H1 (cell line): ENCODE measurements around the gene TMEM147. TPM values are rescaled to one million over a fixed set of nuclear protein-coding genes. Genes with fewer than 3 reads are reported as not detected.
A peak's percentile ranks its signal among the peaks of the same experiment; 100 is the strongest.

ENCODE experiments used
- CTCF ChIA-PET: fragments of 300-600 bp; sonication (Branson Sonifier 250); formaldehyde crosslinking; loops from one replicate; lab custom pipeline; 2021; ENCODE audit not compliant: partially characterized antibody; lab: Charles Lee
- POLR2A ChIA-PET: fragments of 300-600 bp; sonication (Branson Sonifier 250); formaldehyde crosslinking; loops from one replicate; lab custom pipeline; 2021; ENCODE audit warnings: inconsistent platforms; ENCODE audit not compliant: partially characterized antibody; lab: Charles Lee
- DNase-seq, 2 experiments: peaks; one replicate each; pipeline versions ENCODE4 v3.0.0 to v3.0.0-alpha.2; 2010 to 2022; ENCODE audit warnings: low spot score in 2 of 2, low read depth in 1 of 2, mixed read lengths in 1 of 2
- FAIRE-seq: peaks from 2 replicates; lab custom pipeline; 2011; peaks lifted over from hg19 to GRCh38; lab: Jason Lieb, UNC
- H2AFZ ChIP-seq: 2 replicates; pipeline ENCODE4 v1.8.1; 2012; ENCODE audit warnings: low read length, inconsistent platforms
- H2AK5ac ChIP-seq: 2 replicates; pipeline ENCODE4 v1.6.1; 2013; ENCODE audit warnings: low read depth, low read length
- H2BK120ac ChIP-seq: replicated peaks from 2 replicates; pipeline ENCODE3; 2013; ENCODE audit warnings: low read depth, low read length, inconsistent platforms
- H2BK12ac ChIP-seq: 2 replicates; pipeline ENCODE4 v1.6.1; 2013; ENCODE audit warnings: low read depth, low read length
- H2BK15ac ChIP-seq: 2 replicates; pipeline ENCODE4 v1.6.1; 2013; ENCODE audit warnings: low read length
- H2BK20ac ChIP-seq: 2 replicates; pipeline ENCODE4 v1.6.1; 2013; ENCODE audit warnings: low read length
- H2BK5ac ChIP-seq: 2 replicates; pipeline ENCODE4 v1.6.1; 2013; ENCODE audit warnings: low read depth, low read length
- H3K14ac ChIP-seq: 2 replicates; pipeline ENCODE4 v1.6.1; 2013; ENCODE audit warnings: inconsistent platforms; ENCODE audit not compliant: insufficient read length
- H3K18ac ChIP-seq: 2 replicates; pipeline ENCODE4 v1.6.1; 2013; ENCODE audit warnings: low read length; ENCODE audit errors: extremely low read depth
- H3K23ac ChIP-seq: 2 replicates; pipeline ENCODE4 v1.6.1; 2013; ENCODE audit warnings: inconsistent platforms; ENCODE audit not compliant: insufficient read length
- H3K23me2 ChIP-seq: 2 replicates; pipeline ENCODE4 v1.6.1; 2013; ENCODE audit warnings: low read depth, low read length
- H3K27ac ChIP-seq: 2 replicates; pipeline ENCODE4 v1.6.1; 2011; ENCODE audit warnings: low read depth, low read length, inconsistent platforms
- H3K27me3 ChIP-seq, 4 experiments: replicated peaks in 1 of 4; 1 replicate in 1 of 4; 2 replicates in 3 of 4; pipeline versions ENCODE4 v1.6.1 to v1.8.1; 2011 to 2013; ENCODE audit warnings: low read length in 3 of 4, mild to moderate bottlenecking in 3 of 4, inconsistent platforms in 2 of 4, mixed read lengths in 2 of 4, moderate library complexity in 1 of 4; ENCODE audit not compliant: control insufficient read depth in 3 of 4, insufficient read depth in 3 of 4; ENCODE audit errors: extremely low read depth in 1 of 4
- H3K36me3 ChIP-seq, 4 experiments: 2 replicates each; pipeline versions ENCODE4 v1.6.1 to v1.8.1; 2011 to 2013; ENCODE audit warnings: mild to moderate bottlenecking in 4 of 4, low read length in 3 of 4, moderate library complexity in 2 of 4, control low read depth in 1 of 4, inconsistent platforms in 1 of 4; ENCODE audit not compliant: insufficient read depth in 4 of 4, control insufficient read depth in 2 of 4
- H3K4ac ChIP-seq: replicated peaks from 2 replicates; pipeline ENCODE3; 2013; ENCODE audit warnings: low read length, low read depth, mixed read lengths, inconsistent platforms; ENCODE audit not compliant: insufficient read length
- H3K4me1 ChIP-seq, 4 experiments: replicated peaks in 1 of 4; 1 replicate in 1 of 4; 2 replicates in 3 of 4; pipeline versions ENCODE4 v1.6.1 to v1.8.1; 2011 to 2013; ENCODE audit warnings: low read length in 3 of 4, inconsistent platforms in 2 of 4, mixed read lengths in 1 of 4; ENCODE audit not compliant: insufficient read depth in 4 of 4, control insufficient read depth in 3 of 4
- H3K4me2 ChIP-seq, 2 experiments: 2 replicates each; pipeline versions ENCODE4 v1.6.1 to v1.8.1; 2011 to 2013; ENCODE audit warnings: low read depth in 2 of 2, low read length in 2 of 2, control low read depth in 1 of 2, inconsistent platforms in 1 of 2, mild to moderate bottlenecking in 1 of 2; ENCODE audit not compliant: insufficient read depth in 1 of 2
- H3K4me3 ChIP-seq, 4 experiments: fragments of 200-600, 300-600 bp in 1 of 4; sonication (generic), shearing (Covaris generic), sonication (Bioruptor Twin) in 1 of 4; 2 replicates each; pipeline versions ENCODE4 v1.5.1 to v1.8.1; 2011 to 2016; ENCODE audit warnings: low read length in 4 of 4, low read depth in 3 of 4, control low read depth in 2 of 4, inconsistent platforms in 2 of 4, mild to moderate bottlenecking in 2 of 4, mixed read lengths in 1 of 4, moderate library complexity in 1 of 4; ENCODE audit not compliant: insufficient read depth in 2 of 4; ENCODE audit errors: extremely low read depth in 1 of 4
- H3K56ac ChIP-seq: replicated peaks from 2 replicates; pipeline ENCODE3; 2013; ENCODE audit warnings: low read depth, mild to moderate bottlenecking, mixed read lengths, low read length, inconsistent platforms; ENCODE audit not compliant: insufficient read length
- H3K79me1 ChIP-seq: 2 replicates; pipeline ENCODE4 v1.6.1; 2013; ENCODE audit warnings: low read depth, low read length, control low read depth
- H3K79me2 ChIP-seq, 2 experiments: 2 replicates each; pipeline versions ENCODE4 v1.6.1 to v1.8.1; 2012 to 2013; ENCODE audit warnings: low read length in 2 of 2, mild to moderate bottlenecking in 2 of 2, inconsistent platforms in 1 of 2; ENCODE audit not compliant: insufficient read depth in 2 of 2, control insufficient read depth in 1 of 2
- H3K9ac ChIP-seq, 4 experiments: replicated peaks in 1 of 4; 1 replicate in 1 of 4; 2 replicates in 3 of 4; pipeline versions ENCODE4 v1.6.1 to v1.8.1; 2011 to 2013; ENCODE audit warnings: low read depth in 3 of 4, low read length in 3 of 4, control low read depth in 2 of 4, mild to moderate bottlenecking in 2 of 4, moderate library complexity in 2 of 4, inconsistent platforms in 1 of 4; ENCODE audit errors: extremely low read depth in 1 of 4
- H3K9me3 ChIP-seq, 2 experiments: 2 replicates each; pipeline versions ENCODE4 v1.6.1 to v1.8.1; 2012 to 2013; ENCODE audit warnings: mild to moderate bottlenecking in 2 of 2, moderate library complexity in 2 of 2, control low read depth in 1 of 2, inconsistent platforms in 1 of 2, low read depth in 1 of 2, low read length in 1 of 2, mixed read lengths in 1 of 2; ENCODE audit not compliant: insufficient read depth in 2 of 2
- H4K20me1 ChIP-seq, 2 experiments: replicated peaks in 1 of 2; 2 replicates each; pipeline versions ENCODE3 to v1.8.1; 2011 to 2013; ENCODE audit warnings: inconsistent platforms in 2 of 2, low read length in 2 of 2, mild to moderate bottlenecking in 1 of 2; ENCODE audit not compliant: insufficient read depth in 2 of 2, control insufficient read depth in 1 of 2
- H4K5ac ChIP-seq: 2 replicates; pipeline ENCODE4 v1.6.1; 2013; ENCODE audit warnings: low read length, low read depth, mixed read lengths, inconsistent platforms; ENCODE audit not compliant: insufficient read length
- H4K8ac ChIP-seq: 2 replicates; pipeline ENCODE4 v1.8.0; 2013; ENCODE audit warnings: mild to moderate bottlenecking, moderate library complexity, low read length, inconsistent platforms; ENCODE audit not compliant: insufficient read depth; ENCODE audit errors: extremely low read depth
- H4K91ac ChIP-seq: replicated peaks from 2 replicates; pipeline ENCODE3; 2013; ENCODE audit warnings: low read length, mixed read lengths, inconsistent platforms; ENCODE audit not compliant: insufficient read length
- ASH2L ChIP-seq: fragments of 200-600, 300-600 bp; sonication (generic); IDR thresholded peaks from one replicate; pipeline ENCODE4 v1.7.1; 2017; ENCODE audit warnings: low read length
- CEBPB ChIP-seq: IDR thresholded peaks from 2 replicates; pipeline ENCODE4 v1.6.1; 2012; ENCODE audit warnings: low read depth, low read length
- FOSL1 ChIP-seq: IDR thresholded peaks from 2 replicates; pipeline ENCODE4 v1.6.1; 2011; ENCODE audit warnings: mild to moderate bottlenecking, low read depth, low read length, moderate library complexity; ENCODE audit not compliant: insufficient read depth
- JUN ChIP-seq: IDR thresholded peaks from 2 replicates; pipeline ENCODE4 v1.6.1; 2011; ENCODE audit warnings: low read depth, mild to moderate bottlenecking, improper control_type of control experiment, low read length
- MAFK ChIP-seq: IDR thresholded peaks from 2 replicates; pipeline ENCODE4 v1.6.1; 2012; ENCODE audit warnings: low read depth, mild to moderate bottlenecking, improper control_type of control experiment, low read length
- MAX ChIP-seq: IDR thresholded peaks from 2 replicates; pipeline ENCODE4 v1.6.1; 2012; ENCODE audit warnings: inconsistent platforms
- NRF1 ChIP-seq: IDR thresholded peaks from 2 replicates; pipeline ENCODE4 v1.6.1; 2011; ENCODE audit warnings: mild to moderate bottlenecking, low read depth, low read length, improper control_type of control experiment
- POU5F1 ChIP-seq: IDR thresholded peaks from 2 replicates; pipeline ENCODE4 v1.6.1; 2011; ENCODE audit warnings: low read depth, mild to moderate bottlenecking, low read length, moderate library complexity
- SIN3A ChIP-seq, 2 experiments: IDR thresholded peaks in 1 of 2; conservative IDR thresholded peaks in 1 of 2; 2 replicates each; pipeline ENCODE4 v1.6.1; 2011 to 2012; ENCODE audit warnings: low read length in 2 of 2, improper control_type of control experiment in 1 of 2, low read depth in 1 of 2, mild to moderate bottlenecking in 1 of 2
- SP1 ChIP-seq: IDR thresholded peaks from 2 replicates; pipeline ENCODE4 v1.6.1; 2011; ENCODE audit warnings: low read depth, low read length
- SP4 ChIP-seq: IDR thresholded peaks from 2 replicates; pipeline ENCODE4 v1.6.1; 2012; ENCODE audit warnings: low read length, inconsistent platforms
- SUZ12 ChIP-seq: fragments of 200-600 bp; sonication (generic); IDR thresholded peaks from 2 replicates; pipeline ENCODE4 v1.6.1; 2012; ENCODE audit warnings: mild to moderate bottlenecking, inconsistent platforms, low read length, moderate library complexity, mixed read lengths
- TAF7 ChIP-seq: optimal IDR thresholded peaks from 2 replicates; pipeline ENCODE3; 2011; ENCODE audit warnings: low read depth, mild to moderate bottlenecking, inconsistent platforms, low read length, moderate library complexity, borderline replicate concordance
- TCF12 ChIP-seq: IDR thresholded peaks from 2 replicates; pipeline ENCODE4 v1.6.1; 2011; ENCODE audit warnings: low read depth, mild to moderate bottlenecking, low read length
- ZNF274 ChIP-seq: IDR thresholded peaks from 2 replicates; pipeline ENCODE4 v1.7.0; 2012; ENCODE audit warnings: low read length, borderline replicate concordance; ENCODE audit errors: extremely low read depth
- WGBS, 2 experiments: shearing (Covaris generic) in 1 of 2; methylation state at CpG; one replicate each; pipeline versions ENCODE4 v1.1.6 to v1.1.7; 2013 to 2015; ENCODE audit warnings: low lambda C conversion rate in 2 of 2, mixed read lengths in 2 of 2, inconsistent platforms in 1 of 2, low coverage in 1 of 2, missing lambda C conversion rate in 1 of 2; ENCODE audit not compliant: insufficient replicate concordance in 2 of 2, insufficient coverage in 1 of 2, insufficient read length in 1 of 2; ENCODE audit errors: extremely low coverage in 1 of 2, missing lambda C conversion rate in 1 of 2; 5-methylcytosine and 5-hydroxymethylcytosine counted together
- polyA plus RNA-seq, 7 experiments: library from polyadenylated mRNA; depleted of rRNA in 3 of 7; stranded (reverse) in 5 of 7; unstranded in 2 of 7; fragments of >200 nt in 5 of 7; fragments of 200-250 nt in 2 of 7; gene quantifications; 1 replicate in 5 of 7; 2 replicates in 1 of 7; 4 replicates in 1 of 7; pipeline versions ENCODE4 v1.2.1 to v1.2.3, GENCODE V29; 2011 to 2013; ENCODE audit warnings: missing spikeins in 2 of 7, mixed read lengths in 2 of 7
- total RNA-seq: library from RNA; stranded (reverse); fragmentation: NEBNext Ultra II Directional; extraction: Animal tissue kit (Norgen Biotek cat#: 25700); gene quantifications from 2 replicates; pipeline ENCODE4 v1.2.1, GENCODE V29; 2021

Gene TMEM147
- total and polyA plus RNA-seq, 2 of the 8 experiments (the other 6 are each of a cell fraction or from before 2014, with no cell fraction given): 159 to 418 TPM

GRCh38 chr19:35501684-35502083 lies 43.7 kb upstream of the TMEM147 start:
- Histone ChIP-seq H2AFZ (no peak overlapping the region), H3K18ac (no peak overlapping the region), H2BK20ac (no peak overlapping the region), H2BK15ac (no peak overlapping the region), H3K27me3 (no peaks in the 10 kb centered on the region), H3K79me1 (no peaks in the 10 kb centered on the region; the same call in 1 of the 2 replicates), H3K4ac (no peak overlapping the region), H3K4me3 (no peak overlapping the region), H4K5ac (no peak overlapping the region), H4K8ac (peak overlapping the region; percentile 51; the same call in 1 of the 2 replicates), H4K91ac (no peak overlapping the region), H3K9ac (no peak overlapping the region), H2BK5ac (no peak overlapping the region), H3K36me3 (peaks cover 26 to 68% (median 54%) of the 10 kb centered on the region in 4 experiments), H2BK12ac (no peak overlapping the region), H3K27ac (no peak overlapping the region), H3K79me2 (peaks cover 0 to 4% of the 10 kb centered on the region in 2 experiments; a peak in 1 of 4 replicates), H3K56ac (no peak overlapping the region), H3K4me2 (no peak overlapping the region), H3K4me1 (no peaks in the 10 kb centered on the region; a peak in 2 of 7 replicates), H2AK5ac (no peak overlapping the region), H2BK120ac (no peak overlapping the region), H3K14ac (no peak overlapping the region), H3K23ac (no peak overlapping the region), H3K23me2 (no peaks in the 10 kb centered on the region), H4K20me1 (peaks cover 2 to 16% of the 10 kb centered on the region in 2 experiments), H3K9me3 (no peaks in the 10 kb centered on the region)
- DNase-seq: no peak
- POLR2A ChIA-PET: interaction anchor here (1.9 to 2.6 kb wide), 3 partner anchors 8 to 12 kb away, joined by 5 to 23 read pairs (median 13); partner anchors contain the start of genes DMKN and KRTDAP
- CTCF ChIA-PET: interaction anchor here (2.0 kb wide), 1 partner anchor 10 kb away, joined by 8 read pairs; the partner anchor contains the start of gene KRTDAP
- 94% methylated on average over 15 of the region's 15 CpGs; no CpG with 5 or more reads in 1 of the 2 experiments for WGBS, 2 experiments
- FAIRE-seq: no peak
- TF ChIP-seq ASH2L (no peak), POU5F1 (no peak), MAX (no peak), SIN3A (conservative IDR thresholded peaks at IDR 0.05 in 1 of 2, IDR thresholded peaks at IDR 0.05 in 1 of 2; ENCODE audit: low read depth in 1 of 2, low read length in 2 of 2) (no peak), MAFK (no peak), FOSL1 (no peak), JUN (no peak), ZNF274 (no peak), CEBPB (no peak), SP1 (no peak), NRF1 (no peak), TCF12 (no peak), TAF7 (no peak), SP4 (no peak), SUZ12 (no peak)
